Gastrocnemius medialis (tissue), 4 donors: ENCODE measurements around the gene ZNF202. TPM values are rescaled to one million over a fixed set of nuclear protein-coding genes. Genes with fewer than 3 reads are reported as not detected.

Experiments used
- ATAC-seq, 2 donors: fragments of 150-250 bp; one replicate each; pipeline ENCODE4 v1.9.1; 2016
- DNase-seq, 2 donors: peaks; one replicate each; pipeline ENCODE4 v3.0.0-alpha.2; 2019
- H3K27ac ChIP-seq, 4 donors: fragments of 200-600 bp; sonication (generic); 1 replicate in 1 of 4; 2 replicates in 3 of 4; pipeline ENCODE4 v1.5.1; 2016 to 2018; ENCODE audit warnings: mild to moderate bottlenecking in 2 of 4, moderate library complexity in 1 of 4
- H3K27me3 ChIP-seq, 3 donors: fragments of 200-600 bp; sonication (generic) in 2 of 3; 1 replicate in 1 of 3; 2 replicates in 2 of 3; pipeline versions ENCODE4 v1.5.1 to v1.6.0; 2016 to 2019; ENCODE audit warnings: mild to moderate bottlenecking in 1 of 3, moderate library complexity in 1 of 3
- H3K36me3 ChIP-seq, 2 donors: fragments of 200-600 bp; sonication (generic) in 1 of 2; one replicate each; pipeline ENCODE4 v1.5.1; 2017 to 2018
- H3K4me1 ChIP-seq, 2 donors: fragments of 200-600 bp; sonication (generic) in 1 of 2; one replicate each; pipeline ENCODE4 v1.5.1; 2016 to 2017; ENCODE audit warnings: mild to moderate bottlenecking in 2 of 2
- H3K4me3 ChIP-seq, 4 donors: fragments of 200-600 bp; sonication (generic) in 3 of 4; 1 replicate in 1 of 4; 2 replicates in 3 of 4; pipeline ENCODE4 v1.5.1; 2016 to 2019; ENCODE audit warnings: mild to moderate bottlenecking in 2 of 4
- H3K9me3 ChIP-seq, 3 donors: fragments of 200-600 bp; sonication (generic) in 2 of 3; 1 replicate in 1 of 3; 2 replicates in 2 of 3; pipeline ENCODE4 v1.5.1; 2016 to 2019
- POLR2A ChIP-seq, 2 donors: fragments of 450-650 bp; IDR thresholded peaks; one replicate each; pipeline ENCODE4 v1.6.1; 2017; ENCODE audit warnings: antibody characterized with exemption in 2 of 2, mild to moderate bottlenecking in 2 of 2, moderate library complexity in 2 of 2
- in situ Hi-C, 4 donors: fragments of 200-750 bp; cut with MboI; loops; one replicate each; pipeline versions ENCODE4 v1.15.0 to v1.8.0; 2017; ENCODE audit warnings: low sequenced_read_pairs in 4 of 4
- intact Hi-C: fragments of 100-400 bp; cut with DNase I; formaldehyde crosslinking; loops from one replicate; pipeline ENCODE4 v1.15.1; 2023; ENCODE audit warnings: low total_unique reads
- total RNA-seq, 4 donors: library from RNA; depleted of rRNA; stranded (reverse); fragments of >200 nt; gene quantifications; one replicate each; pipeline versions ENCODE4 v1.1.0 to v1.2.3, GENCODE V29; 2016
- TF ChIP-seq, protein P1 (sequence below), 5 experiments: fragments of 450-650 bp in 3 of 5; fragments of 200-600 bp in 2 of 5; sonication (generic) in 2 of 5; IDR thresholded peaks in 4 of 5; conservative IDR thresholded peaks in 1 of 5; 1 replicate in 4 of 5; 2 replicates in 1 of 5; pipeline ENCODE4 v1.5.1; 2016 to 2019; ENCODE audit warnings: antibody characterized with exemption in 5 of 5, mild to moderate bottlenecking in 3 of 5, moderate library complexity in 3 of 5

ZNF202 gene
- total RNA-seq, 4 donors from 2014 or later, result 3.9 to 11.4 (median 5.3) TPM

DNA sequence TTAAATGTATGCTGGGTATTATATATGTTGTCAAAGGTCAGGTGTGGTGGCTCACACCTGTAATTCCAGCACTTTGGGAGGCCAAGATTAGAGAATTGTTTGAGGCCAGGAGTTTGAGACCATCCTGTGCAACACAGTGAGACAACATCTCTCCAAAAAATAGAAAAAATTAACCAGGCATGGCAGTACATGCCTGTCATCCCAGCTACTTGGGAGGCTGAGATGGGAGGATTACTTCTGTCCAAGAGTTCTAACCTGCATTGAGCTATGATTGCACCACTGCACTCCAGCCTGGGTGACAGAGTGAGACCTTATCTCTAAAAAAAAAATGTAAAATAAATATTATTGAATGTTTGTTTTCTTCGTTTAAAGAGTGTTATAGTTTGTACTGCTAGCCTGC, 24.1 kb upstream of the ZNF202 start:
- Histone ChIP-seq H3K27me3 (no peaks in the 10 kb centered on the region), H3K36me3 (no peaks in the 10 kb centered on the region), H3K27ac (no peak overlapping the region), H3K4me1 (no peaks in the 10 kb centered on the region), H3K9me3 (no peaks in the 10 kb centered on the region), H3K4me3 (no peak overlapping the region)
- intact Hi-C loops (no loop called here), in situ Hi-C loops (no loop called here)
- TF ChIP-seq POLR2A (IDR thresholded peaks at IDR 0.05), result no peak
- TF ChIP-seq, protein P1, sequence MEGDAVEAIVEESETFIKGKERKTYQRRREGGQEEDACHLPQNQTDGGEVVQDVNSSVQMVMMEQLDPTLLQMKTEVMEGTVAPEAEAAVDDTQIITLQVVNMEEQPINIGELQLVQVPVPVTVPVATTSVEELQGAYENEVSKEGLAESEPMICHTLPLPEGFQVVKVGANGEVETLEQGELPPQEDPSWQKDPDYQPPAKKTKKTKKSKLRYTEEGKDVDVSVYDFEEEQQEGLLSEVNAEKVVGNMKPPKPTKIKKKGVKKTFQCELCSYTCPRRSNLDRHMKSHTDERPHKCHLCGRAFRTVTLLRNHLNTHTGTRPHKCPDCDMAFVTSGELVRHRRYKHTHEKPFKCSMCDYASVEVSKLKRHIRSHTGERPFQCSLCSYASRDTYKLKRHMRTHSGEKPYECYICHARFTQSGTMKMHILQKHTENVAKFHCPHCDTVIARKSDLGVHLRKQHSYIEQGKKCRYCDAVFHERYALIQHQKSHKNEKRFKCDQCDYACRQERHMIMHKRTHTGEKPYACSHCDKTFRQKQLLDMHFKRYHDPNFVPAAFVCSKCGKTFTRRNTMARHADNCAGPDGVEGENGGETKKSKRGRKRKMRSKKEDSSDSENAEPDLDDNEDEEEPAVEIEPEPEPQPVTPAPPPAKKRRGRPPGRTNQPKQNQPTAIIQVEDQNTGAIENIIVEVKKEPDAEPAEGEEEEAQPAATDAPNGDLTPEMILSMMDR (IDR thresholded peaks at IDR 0.05 in 4 of 5, conservative IDR thresholded peaks at IDR 0.05 in 1 of 5), result no peak
- DNase-seq, result no peak
- ATAC-seq, result no peak

DNA sequence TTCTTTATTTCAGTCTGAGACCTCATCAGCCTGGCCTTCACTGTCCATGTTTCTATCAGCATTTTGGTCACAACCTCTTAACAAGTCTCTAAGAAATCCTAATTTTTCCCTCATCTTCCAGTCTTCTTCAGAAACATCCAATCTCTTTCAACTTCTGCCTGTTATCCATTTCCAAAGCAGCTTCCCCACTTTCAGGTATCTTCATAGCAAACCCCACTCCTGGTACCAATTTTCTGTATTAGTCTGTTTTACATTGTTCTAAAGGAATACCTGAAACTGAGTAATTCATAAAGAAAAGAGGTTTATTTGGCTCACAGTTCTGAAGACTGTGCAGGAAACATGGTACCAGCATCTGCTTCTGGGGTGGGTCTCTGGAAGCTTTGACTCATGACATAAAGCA, 21.0 kb upstream of the ZNF202 start:
- Histone ChIP-seq H3K36me3 (no peaks in the 10 kb centered on the region), H3K27ac (no peak overlapping the region), H3K9me3 (no peaks in the 10 kb centered on the region), H3K4me1 (no peaks in the 10 kb centered on the region), H3K4me3 (no peak overlapping the region), H3K27me3 (no peaks in the 10 kb centered on the region)
- no peak for TF ChIP-seq POLR2A (IDR thresholded peaks at IDR 0.05)
- TF ChIP-seq, protein P1 (IDR thresholded peaks at IDR 0.05 in 4 of 5, conservative IDR thresholded peaks at IDR 0.05 in 1 of 5), result no peak
- no peak for DNase-seq
- intact Hi-C loops, result no loop called here
- no peak for ATAC-seq
- in situ Hi-C loops, result no loop called here

DNA sequence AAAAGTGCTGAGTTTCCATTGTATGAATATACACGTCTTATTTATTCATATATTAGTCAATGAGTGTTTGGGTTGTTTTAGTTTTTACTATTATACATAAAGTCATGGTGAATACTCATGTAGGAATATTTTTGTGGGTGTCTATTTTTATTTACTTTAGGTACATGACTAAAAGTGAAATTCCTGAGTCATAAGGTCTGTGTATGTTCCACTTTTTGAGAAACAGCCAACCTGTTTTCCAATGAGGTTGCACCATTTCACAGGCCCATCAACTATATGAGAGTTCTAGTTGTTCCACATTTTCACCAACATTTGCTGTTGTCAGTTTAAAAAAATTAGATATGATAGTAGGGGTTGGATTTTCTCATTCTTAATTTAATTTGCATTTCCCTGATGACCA, 19.4 kb upstream of the ZNF202 start:
- DNase-seq (no peak), ATAC-seq (no peak)
- TF ChIP-seq POLR2A (IDR thresholded peaks at IDR 0.05), result no peak
- TF ChIP-seq, protein P1 (IDR thresholded peaks at IDR 0.05 in 4 of 5, conservative IDR thresholded peaks at IDR 0.05 in 1 of 5), result no peak
- no peak overlapping the region for H3K27ac ChIP-seq
- intact Hi-C loops (no loop called here), in situ Hi-C loops (no loop called here)
- no peaks in the 10 kb centered on the region for H3K9me3 ChIP-seq
- no peaks in the 10 kb centered on the region for H3K4me1 ChIP-seq
- H3K36me3 ChIP-seq, result no peaks in the 10 kb centered on the region
- no peaks in the 10 kb centered on the region for H3K27me3 ChIP-seq
- H3K4me3 ChIP-seq, result no peak overlapping the region

DNA sequence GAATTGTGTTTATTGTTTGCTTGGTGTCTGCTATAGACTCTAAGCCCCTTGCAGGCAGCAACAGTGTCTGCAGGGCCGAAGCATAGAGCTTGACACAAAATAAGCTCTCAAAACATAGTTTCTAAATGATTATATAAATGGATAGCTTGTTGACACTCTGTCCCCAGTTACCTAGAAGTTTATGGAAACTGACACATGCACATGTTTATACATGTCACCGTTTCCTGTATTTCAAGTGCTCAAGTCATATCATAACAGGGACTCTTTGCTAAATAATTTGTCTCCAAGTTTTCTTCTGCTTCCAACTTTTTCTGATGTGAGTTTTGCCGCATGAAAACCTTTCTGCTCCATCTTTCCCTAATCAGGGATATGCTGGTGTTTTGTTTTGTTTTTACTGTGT, 16.5 kb upstream of the ZNF202 start:
- Histone ChIP-seq H3K27ac (no peak overlapping the region), H3K9me3 (no peaks in the 10 kb centered on the region), H3K27me3 (no peaks in the 10 kb centered on the region), H3K4me1 (no peaks in the 10 kb centered on the region), H3K36me3 (no peaks in the 10 kb centered on the region), H3K4me3 (no peak overlapping the region)
- intact Hi-C loops, result no loop called here
- no peak for ATAC-seq
- TF ChIP-seq, protein P1 (IDR thresholded peaks at IDR 0.05 in 4 of 5, conservative IDR thresholded peaks at IDR 0.05 in 1 of 5), result no peak
- TF ChIP-seq POLR2A (IDR thresholded peaks at IDR 0.05), result no peak
- no peak for DNase-seq
- in situ Hi-C loops, result no loop called here

DNA sequence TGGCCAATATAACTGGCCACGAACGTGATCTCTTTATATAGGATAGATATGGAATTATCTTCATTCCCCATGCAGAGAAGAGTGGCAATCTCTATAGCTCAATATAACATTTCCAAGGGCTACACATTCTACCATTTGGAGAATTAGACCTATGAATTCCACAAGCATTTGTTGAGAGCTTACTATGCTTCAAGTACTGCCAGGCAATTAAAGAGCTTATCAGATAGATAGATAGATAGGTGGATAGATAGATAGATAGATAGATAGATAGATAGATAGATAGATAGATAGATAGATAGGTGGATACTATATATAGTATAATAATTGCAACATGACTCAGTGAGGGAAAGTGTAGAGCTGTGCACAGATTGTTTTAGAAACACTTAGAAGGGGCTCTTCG, 14.4 kb upstream of the ZNF202 start:
- in situ Hi-C loops (no loop called here), intact Hi-C loops (no loop called here)
- H3K4me1 ChIP-seq, result no peaks in the 10 kb centered on the region
- no peak overlapping the region for H3K27ac ChIP-seq
- no peaks in the 10 kb centered on the region for H3K27me3 ChIP-seq
- H3K9me3 ChIP-seq, result no peaks in the 10 kb centered on the region
- no peak for TF ChIP-seq POLR2A (IDR thresholded peaks at IDR 0.05)
- TF ChIP-seq, protein P1 (IDR thresholded peaks at IDR 0.05 in 4 of 5, conservative IDR thresholded peaks at IDR 0.05 in 1 of 5), result no peak
- ATAC-seq, result no peak
- no peaks in the 10 kb centered on the region for H3K36me3 ChIP-seq
- DNase-seq, result no peak
- H3K4me3 ChIP-seq, result no peak overlapping the region
